ENCODE results near the gene SLC2A8. TPM values are rescaled to one million over a fixed set of nuclear protein-coding genes. Genes with fewer than 3 reads are reported as not detected.

Gene SLC2A8
- total RNA-seq, 4 donors from 2014 or later, result 23.7 to 40.2 (median 29.8) TPM

- ATAC-seq, result no peak
- H3K9me3 ChIP-seq, result no peaks in the 10 kb centered on the region
- 43 to 44% methylated on average over 2 of the region's 2 CpGs for WGBS, 2 donors (ENCODE audit: low coverage in 1 of 2)
- no peak for TF ChIP-seq POLR2A (IDR thresholded peaks at IDR 0.05)
- no peak overlapping the region for H3K27ac ChIP-seq
- H3K4me1 ChIP-seq, result peaks cover 0 to 20% (median 9%) of the 10 kb centered on the region in 3 donors
- no peaks in the 10 kb centered on the region for H3K27me3 ChIP-seq
- no peak overlapping the region for H3K4me3 ChIP-seq
- H3K36me3 ChIP-seq, result peaks cover 0 to 40% of the 10 kb centered on the region in 2 donors
Measured at GRCh38 chr9:127393645-127394044, 3.3 kb upstream of the SLC2A8 start.

GRCh38 chr9:127395497-127396252 lies 1.3 kb upstream of the SLC2A8 start:
- Histone ChIP-seq H3K27ac (peak overlapping the region in 1 of 4 donors; percentile 75), H3K4me3 (peak overlapping the region in 1 of 2 donors; percentile 97)

GRCh38 chr9:127396253-127396807 lies 639 bp upstream of the SLC2A8 start:
- TF ChIP-seq POLR2AphosphoS5 (IDR thresholded peaks at IDR 0.05) (no peak), EP300 (IDR thresholded peaks at IDR 0.05) (no peak), POLR2A (IDR thresholded peaks at IDR 0.05) (no peak), CTCF (IDR thresholded peaks at IDR 0.05) (no peak)
- Histone ChIP-seq H3K4me1 (peaks cover 0 to 29% (median 9%) of the 10 kb centered on the region in 3 donors), H3K4me3 (peak overlapping the region; percentile 23 to 97), H3K27ac (peak overlapping the region in 3 of 4 donors; percentile 65 to 75 (median 67)), H3K9me3 (no peaks in the 10 kb centered on the region), H3K27me3 (no peaks in the 10 kb centered on the region), H3K36me3 (peaks cover 0 to 35% of the 10 kb centered on the region in 2 donors)
- no peak for ATAC-seq
- WGBS, 2 donors (ENCODE audit: low coverage in 1 of 2), result 44% methylated on average over 2 of the region's 27 CpGs; no CpG with 5 or more reads in 1 of the 2 donors

More at GRCh38 chr9:127395497-127396252, 1.3 kb upstream of the SLC2A8 start:
- no peaks in the 10 kb centered on the region for H3K9me3 ChIP-seq
- no peak for TF ChIP-seq POLR2A (IDR thresholded peaks at IDR 0.05)
- no peak for TF ChIP-seq POLR2AphosphoS5 (IDR thresholded peaks at IDR 0.05)
- TF ChIP-seq EP300 (IDR thresholded peaks at IDR 0.05), result no peak
- no peak for TF ChIP-seq CTCF (IDR thresholded peaks at IDR 0.05)
- 75 to 78% methylated on average over 4 to 6 of the region's 7 CpGs for WGBS, 2 donors (ENCODE audit: low coverage in 1 of 2)
- peaks cover 0 to 32% of the 10 kb centered on the region in 2 donors for H3K36me3 ChIP-seq
- H3K4me1 ChIP-seq, result peaks cover 0 to 29% (median 9%) of the 10 kb centered on the region in 3 donors
- H3K27me3 ChIP-seq, result no peaks in the 10 kb centered on the region
- no peak for ATAC-seq

GRCh38 chr9:127397646-127398274 lies 791 bp downstream of the SLC2A8 start:
- WGBS, 2 donors (ENCODE audit: low coverage in 1 of 2), result 0% methylated on average over 1 of the region's 55 CpGs; no CpG with 5 or more reads in 1 of the 2 donors

More at GRCh38 chr9:127397646-127398274, 791 bp downstream of the SLC2A8 start:
- ATAC-seq, result no peak
- H3K36me3 ChIP-seq, result peaks cover 0 to 36% of the 10 kb centered on the region in 2 donors
- H3K4me3 ChIP-seq, result peak overlapping the region; percentile 65 to 97
- peaks cover 0 to 29% (median 9%) of the 10 kb centered on the region in 3 donors for H3K4me1 ChIP-seq
- TF ChIP-seq EP300 (IDR thresholded peaks at IDR 0.05), result no peak
- TF ChIP-seq CTCF (IDR thresholded peaks at IDR 0.05), result peak in 3 of 4 experiments; percentile 33 to 61 (median 38)
- no peaks in the 10 kb centered on the region for H3K9me3 ChIP-seq
- H3K27ac ChIP-seq, result peak overlapping the region; percentile 64 to 99 (median 90)
- H3K27me3 ChIP-seq, result no peaks in the 10 kb centered on the region

Measured in gastroesophageal sphincter (tissue), 4 donors.